IMR-90 (cell line): ENCODE measurements around the gene CHSY3.

ENCODE experiments used
- CEBPB ChIP-seq: IDR thresholded peaks from 2 replicates; pipeline ENCODE4 v1.6.1; 2012; ENCODE audit warnings: low read depth, low read length, improper control_type of control experiment
- CHD1 ChIP-seq: IDR thresholded peaks from 2 replicates; pipeline ENCODE4 v1.6.1; 2012; ENCODE audit warnings: low read depth, low read length, improper control_type of control experiment
- CTCF ChIP-seq: conservative IDR thresholded peaks from 2 replicates; pipeline ENCODE4 v1.5.1; 2012; ENCODE audit warnings: mild to moderate bottlenecking, low read depth, low read length, improper control_type of control experiment
- ELK1 ChIP-seq: fragments of 150-350 bp; IDR thresholded peaks from 2 replicates; pipeline ENCODE4 v1.6.1; 2016; ENCODE audit warnings: low read depth, mild to moderate bottlenecking, low read length, moderate library complexity, borderline replicate concordance
- MAFK ChIP-seq: IDR thresholded peaks from 2 replicates; pipeline ENCODE4 v1.6.1; 2012; ENCODE audit warnings: low read depth, low read length, improper control_type of control experiment
- NFE2L2 ChIP-seq: fragments of 150-350 bp; IDR thresholded peaks from 2 replicates; pipeline ENCODE4 v1.6.1; 2016; ENCODE audit warnings: low read depth, mild to moderate bottlenecking, low read length
- POLR2A ChIP-seq: IDR thresholded peaks from 2 replicates; pipeline ENCODE4 v1.6.1; 2012; ENCODE audit warnings: mild to moderate bottlenecking, low read depth, low read length
- RAD21 ChIP-seq: IDR thresholded peaks from 2 replicates; pipeline ENCODE4 v1.6.1; 2012; ENCODE audit warnings: low read length, improper control_type of control experiment
- RFX5 ChIP-seq: IDR thresholded peaks from 2 replicates; pipeline ENCODE4 v1.8.0; 2012; ENCODE audit warnings: low read depth, mild to moderate bottlenecking, low read length, moderate library complexity
- SMC3 ChIP-seq: fragments of 150-350 bp; IDR thresholded peaks from 2 replicates; pipeline ENCODE4 v1.6.1; 2016; ENCODE audit warnings: low read depth, mild to moderate bottlenecking, antibody characterized with exemption, low read length, moderate library complexity
- USF2 ChIP-seq: fragments of 150-350 bp; IDR thresholded peaks from 2 replicates; pipeline ENCODE4 v1.6.1; 2017; ENCODE audit warnings: mild to moderate bottlenecking, antibody characterized with exemption, low read length, low read depth

GRCh38 chr5:130102375-130102774, 198.1 kb downstream of the CHSY3 start:
- TF ChIP-seq CTCF, result no peak
- TF ChIP-seq SMC3, result no peak
- TF ChIP-seq ELK1, result no peak
- no peak for TF ChIP-seq MAFK
- no peak for TF ChIP-seq CHD1
- no peak for TF ChIP-seq CEBPB
- TF ChIP-seq POLR2A, result no peak
- no peak for TF ChIP-seq RFX5
- TF ChIP-seq USF2, result no peak
- TF ChIP-seq RAD21, result no peak
- no peak for TF ChIP-seq NFE2L2
